GM18867 (cell line): ENCODE data around the gene CNDP2.
"Not testable (repeated sequence)": the region's sequence is repeated elsewhere in the genome, so short reads cannot be mapped to it uniquely, and the experiment has no call there.

Experiments
- ATAC-seq: cut with Tn5 transposase; IDR thresholded peaks from one replicate; pipeline ENCODE4 v1.9.1; 2021; ENCODE audit warnings: mild to moderate bottlenecking, moderate library complexity; ENCODE audit not compliant: unreplicated experiment

The CNDP2 gene

GRCh38 chr18:74565164-74565563 is 69.0 kb downstream of the CNDP2 start:
- ATAC-seq: not testable (repeated sequence)

- ATAC-seq: not testable (repeated sequence)
These were observed 69.8 kb downstream of the CNDP2 start for GRCh38 chr18:74565993-74566392.

GRCh38 chr18:74567822-74568221 is 71.7 kb downstream of the CNDP2 start:
- no peak for ATAC-seq

- ATAC-seq: no peak
These were observed 73.2 kb downstream of the CNDP2 start for GRCh38 chr18:74569401-74569800.

GRCh38 chr18:74570266-74570665 is 74.1 kb downstream of the CNDP2 start:
- ATAC-seq: no peak

- peak; percentile 41 for ATAC-seq
These were observed 75.9 kb downstream of the CNDP2 start for GRCh38 chr18:74571895-74572680.

GRCh38 chr18:74573053-74573452 is 76.9 kb downstream of the CNDP2 start:
- no peak for ATAC-seq
